GM10847 (cell line): ENCODE data around the gene TIMM10B.

Source experiments
- POLR2A ChIP-seq: IDR thresholded peaks from 2 replicates; pipeline ENCODE4 v1.6.1; 2011; ENCODE audit not compliant: insufficient read length; ENCODE audit errors: extremely low read depth

The TIMM10B gene

GRCh38 chr11:6457581-6458320 lies 23.6 kb upstream of the TIMM10B start:
- no peak for TF ChIP-seq POLR2A

GRCh38 chr11:6458352-6459098 lies 22.8 kb upstream of the TIMM10B start:
- TF ChIP-seq POLR2A, result no peak

- no peak for TF ChIP-seq POLR2A
Measured at GRCh38 chr11:6459099-6459450, 22.2 kb upstream of the TIMM10B start.

- no peak for TF ChIP-seq POLR2A
Measured at GRCh38 chr11:6468712-6469495, 12.4 kb upstream of the TIMM10B start.

GRCh38 chr11:6469599-6469998 lies 11.7 kb upstream of the TIMM10B start:
- TF ChIP-seq POLR2A, result no peak

GRCh38 chr11:6472934-6473333 lies 8.4 kb upstream of the TIMM10B start:
- TF ChIP-seq POLR2A, result no peak

- TF ChIP-seq POLR2A, result no peak
Measured at GRCh38 chr11:6473451-6474412, 7.6 kb upstream of the TIMM10B start, which contains the start of gene TRIM3. Gene TRIM3 (minus strand): TSS chr11:6473941. CDS start chr11:6465695, 8,246 bp downstream.

GRCh38 chr11:6474413-6474792 lies 6.9 kb upstream of the TIMM10B start:
- no peak for TF ChIP-seq POLR2A

- no peak for TF ChIP-seq POLR2A
Measured at GRCh38 chr11:6474806-6475500, 6.3 kb upstream of the TIMM10B start.

GRCh38 chr11:6475936-6476335 lies 5.4 kb upstream of the TIMM10B start:
- no peak for TF ChIP-seq POLR2A

GRCh38 chr11:6476571-6476970 lies 4.7 kb upstream of the TIMM10B start:
- no peak for TF ChIP-seq POLR2A

GRCh38 chr11:6480299-6480914 lies 894 bp upstream of the TIMM10B start:
- no peak for TF ChIP-seq POLR2A

- TF ChIP-seq POLR2A, result no peak
Measured at GRCh38 chr11:6481924-6482275, 599 bp downstream of the TIMM10B start.

- TF ChIP-seq POLR2A, result no peak
Measured at GRCh38 chr11:6482441-6482840, 1.1 kb downstream of the TIMM10B start.
